ENCODE results near the gene CAPN2.

The CAPN2 gene

DNA sequence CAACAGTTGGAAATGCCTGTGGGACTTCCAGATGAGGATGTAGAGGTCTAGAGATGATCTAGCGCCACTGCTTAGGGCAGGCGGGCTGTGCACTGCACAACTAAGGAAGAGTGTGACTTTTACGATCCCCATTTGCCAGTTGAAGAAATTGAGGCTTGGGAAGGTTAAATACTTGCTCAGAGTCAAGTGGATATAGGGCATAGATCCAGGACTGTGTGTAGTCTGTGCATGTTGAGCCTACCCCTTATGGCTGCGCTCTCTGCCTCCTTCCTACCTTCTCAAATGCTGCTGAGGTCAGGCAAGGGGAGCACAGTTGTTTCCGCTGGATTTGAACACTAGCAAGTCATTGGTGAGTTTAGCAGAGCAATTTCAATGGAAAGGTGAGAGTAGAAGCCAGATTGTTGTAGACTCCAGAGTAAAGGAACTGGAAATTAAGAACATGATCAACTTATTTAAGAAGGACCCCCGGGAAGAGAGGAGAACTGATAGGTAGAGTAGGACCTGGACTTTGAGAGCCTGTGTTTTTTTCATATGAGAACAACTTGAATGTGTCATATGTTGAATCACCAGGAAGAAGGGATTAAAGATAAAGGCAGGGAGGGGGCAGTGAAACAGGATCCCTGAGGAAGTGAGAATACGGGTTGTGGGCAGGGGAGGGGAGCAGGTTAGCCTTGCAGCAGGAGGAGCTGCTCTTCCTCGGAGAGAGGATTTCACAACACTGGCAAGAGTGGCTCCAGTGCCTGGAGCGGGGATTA, 2.7 kb downstream of the CAPN2 start:
- TF ChIP-seq CTCF (conservative IDR thresholded peaks at IDR 0.05), result no peak
- no peak overlapping the region for H3K27ac ChIP-seq

- H3K27ac ChIP-seq, result no peak overlapping the region
- no peak for TF ChIP-seq CTCF (conservative IDR thresholded peaks at IDR 0.05)
Observed at GRCh38 chr1:223715604-223716172, 3.3 kb downstream of the CAPN2 start.

GRCh38 chr1:223716302-223716862, 4.0 kb downstream of the CAPN2 start:
- TF ChIP-seq CTCF (conservative IDR thresholded peaks at IDR 0.05), result no peak
- H3K27ac ChIP-seq, result no peak overlapping the region

- no peak for TF ChIP-seq CTCF (conservative IDR thresholded peaks at IDR 0.05)
- no peak overlapping the region; the same call in 1 of the 2 replicates for H3K27ac ChIP-seq
Observed at GRCh38 chr1:223717123-223717522, 4.8 kb downstream of the CAPN2 start.

DNA sequence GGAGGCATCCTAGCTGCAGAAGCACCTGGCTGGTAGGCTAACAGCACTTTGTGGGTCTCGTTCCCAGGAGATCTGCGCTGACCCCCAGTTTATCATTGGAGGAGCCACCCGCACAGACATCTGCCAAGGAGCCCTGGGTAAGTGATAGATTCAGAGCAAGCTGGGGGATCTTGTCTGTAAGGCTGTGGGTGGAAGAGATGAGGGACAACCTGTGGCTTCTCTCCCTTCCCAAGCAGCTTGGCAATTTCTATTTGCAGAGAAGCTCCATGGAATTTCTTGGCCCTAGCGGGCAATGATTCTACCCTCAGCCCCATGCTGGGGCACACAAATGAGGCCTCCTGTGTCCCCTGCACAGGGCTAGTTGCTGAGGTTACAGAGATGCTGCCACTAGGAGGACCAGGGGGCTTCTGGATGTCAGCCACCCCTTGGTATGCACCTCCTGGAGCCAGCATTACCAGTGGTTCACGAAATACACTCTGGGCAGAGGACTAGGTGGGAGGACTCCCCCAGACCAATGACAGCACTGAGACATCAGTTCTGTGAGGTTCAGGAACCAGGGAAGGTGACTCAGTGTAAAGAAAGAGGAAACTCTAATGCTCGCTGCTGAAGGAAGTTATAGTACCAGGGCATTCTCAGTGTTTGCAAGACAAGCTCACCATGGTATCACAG, 5.5 kb downstream of the CAPN2 start:
- H3K27ac ChIP-seq, result peak overlapping the region; percentile 37; the same call in 1 of the 2 replicates
- TF ChIP-seq CTCF (conservative IDR thresholded peaks at IDR 0.05), result no peak

DNA sequence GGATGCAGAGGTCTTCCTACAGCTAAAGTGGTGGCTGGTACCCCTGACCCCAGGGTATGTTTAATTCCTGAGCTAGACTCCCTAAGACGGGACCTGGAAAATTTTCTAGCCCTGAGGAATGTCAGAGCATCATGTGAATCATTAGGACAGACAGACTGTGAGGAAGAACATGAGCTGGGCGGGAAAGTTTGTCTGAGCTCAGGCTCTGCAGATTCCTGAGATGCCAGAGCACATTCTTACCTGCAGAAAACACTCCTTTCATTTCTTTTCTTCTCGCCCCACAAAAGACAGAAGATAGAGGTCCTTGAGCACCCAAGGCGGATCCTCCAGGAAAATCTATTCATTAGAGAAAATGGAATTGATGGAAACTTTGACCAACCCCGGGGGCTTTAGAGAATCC, 6.5 kb downstream of the CAPN2 start:
- no peak for TF ChIP-seq CTCF (conservative IDR thresholded peaks at IDR 0.05)
- H3K27ac ChIP-seq, result peak overlapping the region; percentile 37; the same call in 1 of the 2 replicates

- no peak for TF ChIP-seq CTCF (conservative IDR thresholded peaks at IDR 0.05)
- H3K27ac ChIP-seq, result no peak overlapping the region
Observed at GRCh38 chr1:223720971-223721591, 8.7 kb downstream of the CAPN2 start.

Data from VCaP (cell line).